ENCODE results near the gene MYLK. TPM values are rescaled to one million over a fixed set of nuclear protein-coding genes. Genes with fewer than 3 reads are reported as not detected.

MYLK gene
- total and polyA plus RNA-seq, 4 donors: 17.1 to 158 (median 41.9) TPM

DNA sequence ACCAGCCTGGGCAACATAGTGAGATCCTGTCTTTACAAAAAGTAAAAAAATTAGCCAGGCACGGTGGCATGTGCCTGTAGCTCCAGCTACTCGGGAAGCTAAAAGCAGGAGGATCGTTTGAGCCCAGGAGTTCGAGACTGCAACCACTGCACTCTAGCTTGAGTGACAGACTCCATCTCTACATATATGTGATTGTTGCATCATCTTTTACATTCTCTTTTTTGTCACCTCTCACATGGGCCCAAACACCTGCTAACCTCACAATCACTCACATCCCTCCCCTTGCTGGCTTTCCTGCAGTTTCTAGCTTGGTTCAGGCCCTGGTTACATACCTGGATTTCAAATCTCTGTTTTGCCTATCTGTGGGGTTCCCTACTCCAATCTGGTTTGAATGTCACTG lies 19.4 kb downstream of the MYLK start:
- Histone ChIP-seq H3K4me1 (ENCODE audit: control insufficient read depth in 4 of 4, insufficient read depth in 4 of 4, low read length in 3 of 4) (no peaks in the 10 kb centered on the region), H3K9me3 (ENCODE audit: control insufficient read depth in 4 of 4, low read length in 3 of 4) (no peaks in the 10 kb centered on the region), H3K27me3 (ENCODE audit: control insufficient read depth in 4 of 4, insufficient read depth in 4 of 4, low read length in 3 of 4) (no peaks in the 10 kb centered on the region), H3K4me3 (ENCODE audit: low read depth in 1 of 3, low read length in 3 of 3) (no peak overlapping the region), H3K36me3 (ENCODE audit: control insufficient read depth in 4 of 4, insufficient read depth in 3 of 4, low read depth in 1 of 4, low read length in 3 of 4) (peaks cover 0 to 2% (median 0%) of the 10 kb centered on the region in 4 donors), H3K9ac (ENCODE audit: low read depth in 1 of 2, low read length in 2 of 2) (no peak overlapping the region), H3K27ac (ENCODE audit: low read depth in 1 of 2, low read length in 2 of 2) (no peak overlapping the region)
- TF ChIP-seq, protein P1, sequence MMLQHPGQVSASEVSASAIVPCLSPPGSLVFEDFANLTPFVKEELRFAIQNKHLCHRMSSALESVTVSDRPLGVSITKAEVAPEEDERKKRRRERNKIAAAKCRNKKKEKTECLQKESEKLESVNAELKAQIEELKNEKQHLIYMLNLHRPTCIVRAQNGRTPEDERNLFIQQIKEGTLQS (IDR thresholded peaks at IDR 0.05): no peak
- TF ChIP-seq, protein P2, sequence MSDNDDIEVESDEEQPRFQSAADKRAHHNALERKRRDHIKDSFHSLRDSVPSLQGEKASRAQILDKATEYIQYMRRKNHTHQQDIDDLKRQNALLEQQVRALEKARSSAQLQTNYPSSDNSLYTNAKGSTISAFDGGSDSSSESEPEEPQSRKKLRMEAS (IDR thresholded peaks at IDR 0.05): no peak
- no peak for TF ChIP-seq EGR1 (IDR thresholded peaks at IDR 0.05; ENCODE audit: low read depth in 2 of 2)
- TF ChIP-seq, protein P3, sequence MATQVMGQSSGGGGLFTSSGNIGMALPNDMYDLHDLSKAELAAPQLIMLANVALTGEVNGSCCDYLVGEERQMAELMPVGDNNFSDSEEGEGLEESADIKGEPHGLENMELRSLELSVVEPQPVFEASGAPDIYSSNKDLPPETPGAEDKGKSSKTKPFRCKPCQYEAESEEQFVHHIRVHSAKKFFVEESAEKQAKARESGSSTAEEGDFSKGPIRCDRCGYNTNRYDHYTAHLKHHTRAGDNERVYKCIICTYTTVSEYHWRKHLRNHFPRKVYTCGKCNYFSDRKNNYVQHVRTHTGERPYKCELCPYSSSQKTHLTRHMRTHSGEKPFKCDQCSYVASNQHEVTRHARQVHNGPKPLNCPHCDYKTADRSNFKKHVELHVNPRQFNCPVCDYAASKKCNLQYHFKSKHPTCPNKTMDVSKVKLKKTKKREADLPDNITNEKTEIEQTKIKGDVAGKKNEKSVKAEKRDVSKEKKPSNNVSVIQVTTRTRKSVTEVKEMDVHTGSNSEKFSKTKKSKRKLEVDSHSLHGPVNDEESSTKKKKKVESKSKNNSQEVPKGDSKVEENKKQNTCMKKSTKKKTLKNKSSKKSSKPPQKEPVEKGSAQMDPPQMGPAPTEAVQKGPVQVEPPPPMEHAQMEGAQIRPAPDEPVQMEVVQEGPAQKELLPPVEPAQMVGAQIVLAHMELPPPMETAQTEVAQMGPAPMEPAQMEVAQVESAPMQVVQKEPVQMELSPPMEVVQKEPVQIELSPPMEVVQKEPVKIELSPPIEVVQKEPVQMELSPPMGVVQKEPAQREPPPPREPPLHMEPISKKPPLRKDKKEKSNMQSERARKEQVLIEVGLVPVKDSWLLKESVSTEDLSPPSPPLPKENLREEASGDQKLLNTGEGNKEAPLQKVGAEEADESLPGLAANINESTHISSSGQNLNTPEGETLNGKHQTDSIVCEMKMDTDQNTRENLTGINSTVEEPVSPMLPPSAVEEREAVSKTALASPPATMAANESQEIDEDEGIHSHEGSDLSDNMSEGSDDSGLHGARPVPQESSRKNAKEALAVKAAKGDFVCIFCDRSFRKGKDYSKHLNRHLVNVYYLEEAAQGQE (IDR thresholded peaks at IDR 0.05): no peak
- WGBS: 94% methylated on average over 4 of the region's 4 CpGs
- DNase-seq (ENCODE audit: low spot score): no peak

DNA sequence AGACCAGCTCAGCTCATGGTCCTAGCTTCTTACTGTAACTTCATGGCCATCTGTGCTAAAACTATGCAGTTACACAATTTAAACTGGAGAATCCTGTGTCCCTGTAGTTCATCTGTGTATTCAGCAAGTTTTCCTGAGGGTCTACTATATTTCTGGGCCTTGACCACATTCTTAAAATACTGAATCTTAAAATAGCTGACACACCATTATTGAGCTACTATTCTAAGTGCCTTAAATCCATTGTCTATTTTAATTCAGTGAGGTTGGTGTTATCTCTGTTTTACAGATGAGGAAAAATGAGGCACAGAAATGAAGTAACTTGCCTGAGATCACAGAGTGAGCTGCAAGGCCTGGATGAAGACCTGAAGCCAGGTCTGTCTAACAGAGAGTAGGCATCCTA lies 22.0 kb downstream of the MYLK start:
- Histone ChIP-seq H3K4me3 (ENCODE audit: low read depth in 1 of 3, low read length in 3 of 3) (no peak overlapping the region), H3K36me3 (ENCODE audit: control insufficient read depth in 4 of 4, insufficient read depth in 3 of 4, low read depth in 1 of 4, low read length in 3 of 4) (peaks cover 0 to 2% (median 0%) of the 10 kb centered on the region in 4 donors), H3K4me1 (ENCODE audit: control insufficient read depth in 4 of 4, insufficient read depth in 4 of 4, low read length in 3 of 4) (no peaks in the 10 kb centered on the region), H3K9me3 (ENCODE audit: control insufficient read depth in 4 of 4, low read length in 3 of 4) (no peaks in the 10 kb centered on the region), H3K27ac (ENCODE audit: low read depth in 1 of 2, low read length in 2 of 2) (no peak overlapping the region), H3K9ac (ENCODE audit: low read depth in 1 of 2, low read length in 2 of 2) (no peak overlapping the region), H3K27me3 (ENCODE audit: control insufficient read depth in 4 of 4, insufficient read depth in 4 of 4, low read length in 3 of 4) (no peaks in the 10 kb centered on the region)
- no peak for DNase-seq (ENCODE audit: low spot score)
- no peak for TF ChIP-seq TAF1 (conservative IDR thresholded peaks at IDR 0.05)
- TF ChIP-seq EGR1 (IDR thresholded peaks at IDR 0.05; ENCODE audit: low read depth in 2 of 2): no peak
- no peak for TF ChIP-seq YY1 (IDR thresholded peaks at IDR 0.05)
- TF ChIP-seq, protein P3 (IDR thresholded peaks at IDR 0.05): no peak
- TF ChIP-seq, protein P4, sequence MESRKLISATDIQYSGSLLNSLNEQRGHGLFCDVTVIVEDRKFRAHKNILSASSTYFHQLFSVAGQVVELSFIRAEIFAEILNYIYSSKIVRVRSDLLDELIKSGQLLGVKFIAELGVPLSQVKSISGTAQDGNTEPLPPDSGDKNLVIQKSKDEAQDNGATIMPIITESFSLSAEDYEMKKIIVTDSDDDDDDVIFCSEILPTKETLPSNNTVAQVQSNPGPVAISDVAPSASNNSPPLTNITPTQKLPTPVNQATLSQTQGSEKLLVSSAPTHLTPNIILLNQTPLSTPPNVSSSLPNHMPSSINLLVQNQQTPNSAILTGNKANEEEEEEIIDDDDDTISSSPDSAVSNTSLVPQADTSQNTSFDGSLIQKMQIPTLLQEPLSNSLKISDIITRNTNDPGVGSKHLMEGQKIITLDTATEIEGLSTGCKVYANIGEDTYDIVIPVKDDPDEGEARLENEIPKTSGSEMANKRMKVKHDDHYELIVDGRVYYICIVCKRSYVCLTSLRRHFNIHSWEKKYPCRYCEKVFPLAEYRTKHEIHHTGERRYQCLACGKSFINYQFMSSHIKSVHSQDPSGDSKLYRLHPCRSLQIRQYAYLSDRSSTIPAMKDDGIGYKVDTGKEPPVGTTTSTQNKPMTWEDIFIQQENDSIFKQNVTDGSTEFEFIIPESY (IDR thresholded peaks at IDR 0.05): no peak
- no peak for TF ChIP-seq NR2F2 (IDR thresholded peaks at IDR 0.05)
- no peak for TF ChIP-seq JUND (IDR thresholded peaks at IDR 0.05)
- no peak for TF ChIP-seq HNF4G (IDR thresholded peaks at IDR 0.05)
- no peak for TF ChIP-seq HNF4A (conservative IDR thresholded peaks at IDR 0.05)
- TF ChIP-seq, protein P5, sequence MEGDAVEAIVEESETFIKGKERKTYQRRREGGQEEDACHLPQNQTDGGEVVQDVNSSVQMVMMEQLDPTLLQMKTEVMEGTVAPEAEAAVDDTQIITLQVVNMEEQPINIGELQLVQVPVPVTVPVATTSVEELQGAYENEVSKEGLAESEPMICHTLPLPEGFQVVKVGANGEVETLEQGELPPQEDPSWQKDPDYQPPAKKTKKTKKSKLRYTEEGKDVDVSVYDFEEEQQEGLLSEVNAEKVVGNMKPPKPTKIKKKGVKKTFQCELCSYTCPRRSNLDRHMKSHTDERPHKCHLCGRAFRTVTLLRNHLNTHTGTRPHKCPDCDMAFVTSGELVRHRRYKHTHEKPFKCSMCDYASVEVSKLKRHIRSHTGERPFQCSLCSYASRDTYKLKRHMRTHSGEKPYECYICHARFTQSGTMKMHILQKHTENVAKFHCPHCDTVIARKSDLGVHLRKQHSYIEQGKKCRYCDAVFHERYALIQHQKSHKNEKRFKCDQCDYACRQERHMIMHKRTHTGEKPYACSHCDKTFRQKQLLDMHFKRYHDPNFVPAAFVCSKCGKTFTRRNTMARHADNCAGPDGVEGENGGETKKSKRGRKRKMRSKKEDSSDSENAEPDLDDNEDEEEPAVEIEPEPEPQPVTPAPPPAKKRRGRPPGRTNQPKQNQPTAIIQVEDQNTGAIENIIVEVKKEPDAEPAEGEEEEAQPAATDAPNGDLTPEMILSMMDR (IDR thresholded peaks at IDR 0.05; ENCODE audit: low read depth, low read length, missing input control): no peak
- no peak for TF ChIP-seq FOXA1 (IDR thresholded peaks at IDR 0.05)
- TF ChIP-seq, protein P2 (IDR thresholded peaks at IDR 0.05): no peak
- no peak for TF ChIP-seq GABPA (IDR thresholded peaks at IDR 0.05 in 1 of 2, conservative IDR thresholded peaks at IDR 0.05 in 1 of 2)
- no peak for TF ChIP-seq FOXA2 (IDR thresholded peaks at IDR 0.05)
- no peak for TF ChIP-seq RXRA (IDR thresholded peaks at IDR 0.05)

Measured in liver (tissue), 9 donors.